ENCODE data around the gene RPS15.

RPS15 gene

DNA sequence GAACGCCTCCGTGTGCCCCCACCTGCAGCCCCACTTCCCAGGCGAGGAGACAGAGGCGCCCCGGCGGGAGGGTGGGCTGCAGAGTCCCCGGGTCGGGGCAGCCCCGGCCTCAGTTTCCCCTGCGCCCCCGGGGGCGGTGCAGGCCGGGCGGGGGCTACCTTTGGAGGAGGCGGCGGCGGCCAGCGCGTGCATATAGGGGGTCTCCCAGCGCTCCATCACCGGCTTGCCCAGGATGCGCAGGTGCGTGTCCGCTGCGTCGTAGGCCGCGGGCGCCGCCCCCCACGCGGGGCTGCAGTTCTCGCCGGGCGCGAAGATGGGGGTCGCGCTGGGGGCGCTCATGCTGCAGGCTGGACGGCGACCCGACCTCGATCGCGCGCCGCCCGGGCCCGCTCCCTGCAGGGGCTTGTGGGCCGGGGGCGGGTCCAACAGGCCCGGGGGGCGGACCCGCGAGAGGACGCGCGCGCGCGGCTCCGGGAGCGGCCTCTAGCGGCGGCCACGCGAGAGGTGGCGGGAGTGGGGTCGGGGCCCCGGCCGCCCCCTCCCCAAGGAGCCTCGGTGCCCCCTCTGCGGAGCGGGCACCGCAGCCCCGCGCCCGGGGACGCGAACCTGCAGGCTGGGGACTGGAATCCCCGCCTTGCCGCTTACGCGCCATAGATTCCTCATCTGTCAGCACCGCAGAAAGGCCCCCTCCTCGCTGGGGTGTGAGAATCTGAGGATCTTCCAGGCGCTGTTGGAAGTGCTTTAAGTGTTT is 36.9 kb upstream of the RPS15 start, which contains the start of gene GAMT:
Gene GAMT, minus strand, starts transcription at position 405 of the 751 bp plus-strand sequence. Its CDS starts 66 bp downstream, at position 339.
- TF ChIP-seq, protein P1, sequence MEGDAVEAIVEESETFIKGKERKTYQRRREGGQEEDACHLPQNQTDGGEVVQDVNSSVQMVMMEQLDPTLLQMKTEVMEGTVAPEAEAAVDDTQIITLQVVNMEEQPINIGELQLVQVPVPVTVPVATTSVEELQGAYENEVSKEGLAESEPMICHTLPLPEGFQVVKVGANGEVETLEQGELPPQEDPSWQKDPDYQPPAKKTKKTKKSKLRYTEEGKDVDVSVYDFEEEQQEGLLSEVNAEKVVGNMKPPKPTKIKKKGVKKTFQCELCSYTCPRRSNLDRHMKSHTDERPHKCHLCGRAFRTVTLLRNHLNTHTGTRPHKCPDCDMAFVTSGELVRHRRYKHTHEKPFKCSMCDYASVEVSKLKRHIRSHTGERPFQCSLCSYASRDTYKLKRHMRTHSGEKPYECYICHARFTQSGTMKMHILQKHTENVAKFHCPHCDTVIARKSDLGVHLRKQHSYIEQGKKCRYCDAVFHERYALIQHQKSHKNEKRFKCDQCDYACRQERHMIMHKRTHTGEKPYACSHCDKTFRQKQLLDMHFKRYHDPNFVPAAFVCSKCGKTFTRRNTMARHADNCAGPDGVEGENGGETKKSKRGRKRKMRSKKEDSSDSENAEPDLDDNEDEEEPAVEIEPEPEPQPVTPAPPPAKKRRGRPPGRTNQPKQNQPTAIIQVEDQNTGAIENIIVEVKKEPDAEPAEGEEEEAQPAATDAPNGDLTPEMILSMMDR (IDR thresholded peaks at IDR 0.05; ENCODE audit: insufficient read depth, low read length, poor library complexity, severe bottlenecking), result no peak
- Histone ChIP-seq H3K36me3 (ENCODE audit: control insufficient read depth, insufficient read depth, low read length) (peaks cover 3% of the 10 kb centered on the region; the same call in 1 of the 2 replicates), H3K4me3 (replicated peaks; ENCODE audit: low read depth, low read length) (peak within 1 kb of the TSS; percentile 71), H3K27me3 (replicated peaks; ENCODE audit: control insufficient read depth, insufficient read depth, low read length) (no peaks in the 10 kb centered on the region)
- DNase-seq (ENCODE audit: extremely low read depth, insufficient read length), result peak; percentile 66

DNA sequence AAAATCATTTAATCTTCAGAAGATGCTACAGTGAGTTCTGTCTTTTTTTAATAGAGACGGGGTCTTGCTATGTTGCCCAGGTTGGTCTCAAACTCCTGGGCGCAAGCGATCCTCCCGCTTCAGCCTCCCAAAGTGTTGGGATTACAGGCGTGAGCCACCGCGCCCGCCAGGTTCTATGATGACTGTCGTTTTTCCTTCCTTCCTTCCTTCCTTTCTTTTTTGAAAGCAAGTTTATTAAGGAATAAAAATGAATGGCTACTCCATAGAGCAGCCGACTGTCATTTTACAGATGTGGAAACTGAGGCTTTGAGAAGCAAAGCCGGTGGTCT is 36.3 kb upstream of the RPS15 start:
- H3K4me3 ChIP-seq (replicated peaks; ENCODE audit: low read depth, low read length), result peak overlapping the region; percentile 71
- TF ChIP-seq, protein P1 (IDR thresholded peaks at IDR 0.05; ENCODE audit: insufficient read depth, low read length, poor library complexity, severe bottlenecking), result no peak
- peaks cover 3% of the 10 kb centered on the region; the same call in 1 of the 2 replicates for H3K36me3 ChIP-seq (ENCODE audit: control insufficient read depth, insufficient read depth, low read length)
- DNase-seq (ENCODE audit: extremely low read depth, insufficient read length), result no peak
- H3K27me3 ChIP-seq (replicated peaks; ENCODE audit: control insufficient read depth, insufficient read depth, low read length), result no peaks in the 10 kb centered on the region

DNA sequence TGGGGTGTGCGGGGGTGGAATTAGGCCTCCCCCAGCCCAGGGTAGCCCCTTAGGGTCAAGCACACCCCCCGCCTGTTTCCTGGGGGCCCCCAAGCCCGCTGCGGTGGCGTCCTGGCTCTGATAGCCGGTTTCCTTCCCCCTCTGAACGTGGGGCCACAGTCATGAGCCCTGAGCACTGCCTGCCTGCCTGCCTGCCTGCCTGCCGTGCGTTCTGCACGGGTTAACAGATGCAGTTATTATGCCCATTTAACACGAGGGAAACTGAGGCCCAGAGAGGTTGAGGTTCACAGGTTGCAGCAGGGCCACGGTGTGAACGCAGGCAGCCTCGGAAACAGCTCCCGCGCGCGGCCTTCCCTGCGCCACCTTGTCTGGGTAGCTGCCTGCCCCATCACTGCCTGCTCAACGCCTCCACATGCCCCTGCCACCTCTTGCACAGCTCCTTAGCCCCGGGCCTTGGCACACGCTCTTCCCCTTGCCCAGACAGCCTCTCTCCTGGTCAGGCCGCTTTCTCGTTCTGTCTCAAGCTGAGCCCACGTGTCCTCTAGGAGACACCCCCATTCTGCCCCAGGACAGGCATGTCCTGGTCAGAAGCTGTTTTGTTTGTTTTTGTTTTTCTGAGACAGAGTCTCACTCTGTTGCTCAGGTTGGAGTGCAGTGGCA is 35.7 kb upstream of the RPS15 start:
- DNase-seq (ENCODE audit: extremely low read depth, insufficient read length), result no peak
- peaks cover 3% of the 10 kb centered on the region; the same call in 1 of the 2 replicates for H3K36me3 ChIP-seq (ENCODE audit: control insufficient read depth, insufficient read depth, low read length)
- H3K4me3 ChIP-seq (replicated peaks; ENCODE audit: low read depth, low read length), result no peak overlapping the region
- TF ChIP-seq, protein P1 (IDR thresholded peaks at IDR 0.05; ENCODE audit: insufficient read depth, low read length, poor library complexity, severe bottlenecking), result no peak
- H3K27me3 ChIP-seq (replicated peaks; ENCODE audit: control insufficient read depth, insufficient read depth, low read length), result no peaks in the 10 kb centered on the region

GRCh38 chr19:1406774-1407527 is 31.2 kb upstream of the RPS15 start:
- Histone ChIP-seq H3K27me3 (replicated peaks; ENCODE audit: control insufficient read depth, insufficient read depth, low read length) (no peaks in the 10 kb centered on the region), H3K4me3 (replicated peaks; ENCODE audit: low read depth, low read length) (peak overlapping the region; percentile 68), H3K36me3 (ENCODE audit: control insufficient read depth, insufficient read depth, low read length) (peaks cover 10% of the 10 kb centered on the region)
- DNase-seq (ENCODE audit: extremely low read depth, insufficient read length), result peak; percentile 100
- TF ChIP-seq, protein P1 (IDR thresholded peaks at IDR 0.05; ENCODE audit: insufficient read depth, low read length, poor library complexity, severe bottlenecking), result peak; percentile 50

GRCh38 chr19:1407528-1408299 is 30.5 kb upstream of the RPS15 start, which contains the start of gene DAZAP1:
Gene DAZAP1 (plus strand): TSS chr19:1407586. CDS start chr19:1407774, 188 bp downstream.
- no peak for DNase-seq (ENCODE audit: extremely low read depth, insufficient read length)
- Histone ChIP-seq H3K4me3 (replicated peaks; ENCODE audit: low read depth, low read length) (peak within 1 kb of the TSS; percentile 84), H3K27me3 (replicated peaks; ENCODE audit: control insufficient read depth, insufficient read depth, low read length) (no peaks in the 10 kb centered on the region), H3K36me3 (ENCODE audit: control insufficient read depth, insufficient read depth, low read length) (peaks cover 10% of the 10 kb centered on the region)
- TF ChIP-seq, protein P1 (IDR thresholded peaks at IDR 0.05; ENCODE audit: insufficient read depth, low read length, poor library complexity, severe bottlenecking), result no peak

Data from GM06990 (cell line).